GM12892 (cell line): Measurements from ENCODE around the gene PNRC1.
"Not testable (repeated sequence)": the region's sequence is repeated elsewhere in the genome, so short reads cannot be mapped to it uniquely, and the experiment has no call there.

Experiments
- DNase-seq: peaks from one replicate; pipeline ENCODE4 v3.0.0; 2011; ENCODE audit not compliant: insufficient read length
- FAIRE-seq: peaks from 2 replicates; lab custom pipeline; 2011; peaks lifted over from hg19 to GRCh38; lab: Jason Lieb, UNC
- POLR2A ChIP-seq: IDR thresholded peaks from 2 replicates; pipeline ENCODE4 v1.6.1; 2011; ENCODE audit warnings: low read depth, low read length, control low read depth
- POLR2AphosphoS5 ChIP-seq: IDR thresholded peaks from 2 replicates; pipeline ENCODE4 v1.6.1; 2011; ENCODE audit warnings: low read depth, low read length, control low read depth
- TAF1 ChIP-seq: IDR thresholded peaks from 2 replicates; pipeline ENCODE4 v1.6.1; 2011; ENCODE audit warnings: low read depth, mild to moderate bottlenecking, control low read depth, low read length, borderline replicate concordance

The PNRC1 gene

GRCh38 chr6:89118931-89119330 is 38.4 kb downstream of the PNRC1 start:
- FAIRE-seq (no peak), DNase-seq (no peak)
- no peak for TF ChIP-seq TAF1

DNA sequence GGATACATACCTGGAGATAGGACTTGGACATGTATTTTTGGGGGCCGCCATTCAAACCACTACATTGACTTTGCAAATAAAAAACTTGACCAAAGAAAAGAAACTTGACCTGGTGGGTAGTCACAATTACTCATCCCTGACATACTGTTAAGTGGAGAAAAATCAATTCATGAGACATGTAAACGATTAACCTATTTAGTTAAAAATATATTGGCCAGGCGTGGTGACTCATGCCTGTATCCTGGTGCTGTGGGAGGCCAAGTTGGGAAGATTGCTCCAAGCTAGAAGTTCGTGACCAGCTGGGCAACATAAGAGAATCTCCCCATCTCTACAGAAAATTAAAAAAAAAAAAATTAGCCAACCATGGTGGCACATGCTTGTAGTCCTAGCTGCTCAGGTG is 39.8 kb downstream of the PNRC1 start:
- FAIRE-seq (no peak), DNase-seq (no peak)
- TF ChIP-seq POLR2A, result no peak
- no peak for TF ChIP-seq TAF1
- no peak for TF ChIP-seq POLR2AphosphoS5

DNA sequence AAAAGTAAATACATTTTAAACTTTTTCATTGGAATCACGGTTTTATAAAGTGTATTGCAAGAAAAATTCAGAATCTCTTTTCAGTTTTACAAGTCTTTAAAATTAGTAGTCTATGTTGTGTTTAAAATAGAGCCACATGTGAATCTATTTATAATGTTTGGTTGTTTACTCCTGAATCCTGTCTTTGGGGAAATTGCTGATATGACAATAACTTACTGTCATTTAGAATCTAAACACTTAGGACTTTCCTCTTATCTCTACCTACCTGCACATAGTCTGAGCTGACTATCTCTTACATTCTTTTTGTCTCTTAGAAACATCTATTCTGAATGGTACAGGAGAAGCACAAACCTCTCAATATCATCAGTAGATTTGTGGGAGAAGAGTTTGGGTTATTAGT is 41.4 kb downstream of the PNRC1 start:
- TF ChIP-seq POLR2AphosphoS5, result no peak
- no peak for TF ChIP-seq POLR2A
- TF ChIP-seq TAF1, result no peak
- FAIRE-seq (no peak), DNase-seq (no peak)

DNA sequence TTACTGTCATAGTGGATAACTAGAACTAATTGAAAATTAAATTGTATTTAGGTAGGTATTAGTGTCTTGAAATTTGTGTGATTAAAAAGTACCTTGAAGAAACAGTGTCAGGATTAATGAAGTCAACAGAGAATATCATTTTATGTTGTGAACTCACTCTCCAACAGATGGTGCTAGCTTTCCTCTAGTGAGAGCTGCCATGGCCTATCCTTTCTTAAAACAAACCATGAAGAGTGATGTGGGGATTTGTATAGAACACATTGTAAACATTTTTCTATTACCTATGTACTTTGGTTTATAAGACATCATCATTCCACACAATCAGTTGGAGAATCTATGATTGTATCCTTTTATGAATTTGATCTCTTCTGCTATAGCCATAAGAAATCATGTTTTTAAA is 42.1 kb downstream of the PNRC1 start:
- FAIRE-seq, result peak; percentile 44
- TF ChIP-seq POLR2A (no peak), TAF1 (no peak), POLR2AphosphoS5 (no peak)
- no peak for DNase-seq

- DNase-seq, FAIRE-seq: not testable (repeated sequence)
Measured at GRCh38 chr6:89128256-89128671, 47.7 kb downstream of the PNRC1 start.

DNA sequence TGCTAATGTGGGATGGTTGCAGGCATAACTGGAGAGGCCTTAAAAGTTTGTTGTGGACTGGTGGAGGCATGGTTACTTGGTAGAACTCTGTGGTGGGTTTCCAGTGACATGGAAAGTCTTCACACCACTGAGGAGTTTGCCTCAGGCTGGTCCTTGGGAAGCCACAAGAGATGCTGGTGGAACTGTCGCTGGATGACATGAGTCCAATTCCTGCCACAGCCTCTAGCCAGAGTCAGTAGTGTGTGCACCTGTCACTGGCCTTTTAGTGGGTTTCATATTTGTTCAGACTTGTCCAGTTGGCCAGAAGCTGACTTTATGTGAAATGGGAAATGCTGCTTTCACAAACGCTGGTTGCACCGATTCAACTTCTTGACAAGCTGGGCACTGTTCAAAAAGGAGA is 51.0 kb downstream of the PNRC1 start:
- no peak for FAIRE-seq
- no peak for DNase-seq

DNA sequence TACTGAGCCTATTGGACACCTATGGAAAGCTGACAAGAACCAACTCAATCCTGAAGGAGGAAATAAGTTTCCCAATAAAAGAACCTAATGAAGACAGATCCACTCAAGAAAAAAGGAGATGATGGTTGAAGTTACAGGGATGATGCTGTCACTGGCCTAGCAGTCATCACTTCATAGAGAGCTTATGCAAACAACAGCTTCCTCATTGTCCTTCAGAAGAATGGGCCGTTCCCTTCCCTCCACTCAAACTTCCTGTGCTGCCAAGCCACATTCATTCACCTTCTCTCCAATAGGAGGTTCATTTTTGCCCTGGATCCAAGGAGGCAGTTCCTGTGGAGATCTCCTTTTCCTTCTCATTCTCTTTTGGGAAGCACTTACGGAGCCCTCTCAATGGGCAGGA is 51.5 kb downstream of the PNRC1 start:
- DNase-seq, result no peak
- TF ChIP-seq POLR2A (no peak), POLR2AphosphoS5 (no peak), TAF1 (no peak)
- FAIRE-seq, result no peak

More for the DNA sequence above, 51.0 kb downstream of the PNRC1 start:
- TF ChIP-seq POLR2AphosphoS5 (no peak), TAF1 (no peak), POLR2A (no peak)

- TF ChIP-seq POLR2A (no peak), TAF1 (no peak), POLR2AphosphoS5 (no peak)
- no peak for DNase-seq
- no peak for FAIRE-seq
Measured at GRCh38 chr6:89133981-89134380, 53.4 kb downstream of the PNRC1 start.

DNA sequence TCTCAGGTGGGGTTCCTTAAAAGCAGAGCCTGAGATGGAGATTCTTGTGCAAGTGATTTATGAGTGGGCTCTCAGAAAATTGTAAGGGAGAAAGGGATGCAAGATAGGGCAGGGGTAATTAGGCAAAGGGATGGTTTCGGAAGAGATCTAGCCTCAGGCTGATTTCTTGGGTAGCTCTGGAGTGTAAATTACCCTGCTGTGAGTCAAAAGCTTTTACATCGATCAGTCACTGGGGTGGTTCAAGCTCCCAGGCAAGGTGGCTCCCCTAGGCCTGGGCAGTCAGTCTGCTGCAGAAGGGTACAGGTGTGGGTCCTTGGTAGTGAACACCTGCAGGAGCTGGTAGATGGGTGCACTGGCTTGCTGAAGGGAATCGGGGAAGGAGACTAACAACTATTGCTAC is 54.2 kb downstream of the PNRC1 start:
- FAIRE-seq (no peak), DNase-seq (no peak)
- TF ChIP-seq POLR2A (no peak), TAF1 (no peak), POLR2AphosphoS5 (no peak)
